Activated CD8-positive, alpha-beta T cell treated with anti-CD3 and anti-CD28 coated beads for 36 hours (primary cell): ENCODE measurements around the gene TMPRSS13. TPM values are rescaled to one million over a fixed set of nuclear protein-coding genes. Genes with fewer than 3 reads are reported as not detected.

Source experiments
- ATAC-seq: fragments of 200-7000 bp; cut with Tn5 transposase; one replicate; pipeline ENCODE4 v1.10.0; 2021; ENCODE audit warnings: mild to moderate bottlenecking, moderate library complexity
- CTCF ChIA-PET: fragments of 350-600 bp; sonication (Branson Sonifier 250); formaldehyde crosslinking; loops from one replicate; lab custom pipeline; 2021; ENCODE audit warnings: antibody characterized with exemption; lab: Charles Lee
- POLR2A ChIA-PET: fragments of 350-600 bp; sonication (Branson Sonifier 250); formaldehyde crosslinking; loops from one replicate; lab custom pipeline; 2021; ENCODE audit warnings: antibody characterized with exemption; lab: Charles Lee
- DNase-seq: peaks from one replicate; pipeline ENCODE4 v3.0.0-alpha.2; 2020
- H3K27ac Mint-ChIP-seq: one replicate; pipeline ENCODE4 v1.8.0; 2021; ENCODE audit warnings: mild to moderate bottlenecking, mixed read lengths
- H3K27me3 Mint-ChIP-seq: one replicate; pipeline ENCODE4 v1.8.0; 2021; ENCODE audit warnings: mixed read lengths
- H3K36me3 Mint-ChIP-seq: one replicate; pipeline ENCODE4 v1.8.0; 2021; ENCODE audit warnings: low read depth, mixed read lengths
- H3K4me1 Mint-ChIP-seq: one replicate; pipeline ENCODE4 v1.8.0; 2021; ENCODE audit warnings: low read depth, mixed read lengths
- H3K4me3 Mint-ChIP-seq: one replicate; pipeline ENCODE4 v1.8.0; 2021; ENCODE audit warnings: mild to moderate bottlenecking, moderate library complexity, mixed read lengths
- H3K9me3 Mint-ChIP-seq: one replicate; pipeline ENCODE4 v1.8.0; 2021; ENCODE audit warnings: mixed read lengths
- CTCF ChIP-seq: fragments of 200-600 bp; IDR thresholded peaks from one replicate; pipeline ENCODE4 v1.8.0; 2022; ENCODE audit warnings: antibody characterized with exemption, mild to moderate bottlenecking
- intact Hi-C: fragments of 100-400 bp; cut with micrococcal nuclease; formaldehyde crosslinking; loops from one replicate; pipeline ENCODE4 v1.10.0; 2022
- total RNA-seq, 2 experiments: library from RNA; stranded (reverse); gene quantifications; one replicate each; pipeline ENCODE4 v1.2.3, GENCODE V29; 2021

TMPRSS13 gene
- total RNA-seq, 2 experiments from 2014 or later = 3.5 to 4.7 TPM

DNA sequence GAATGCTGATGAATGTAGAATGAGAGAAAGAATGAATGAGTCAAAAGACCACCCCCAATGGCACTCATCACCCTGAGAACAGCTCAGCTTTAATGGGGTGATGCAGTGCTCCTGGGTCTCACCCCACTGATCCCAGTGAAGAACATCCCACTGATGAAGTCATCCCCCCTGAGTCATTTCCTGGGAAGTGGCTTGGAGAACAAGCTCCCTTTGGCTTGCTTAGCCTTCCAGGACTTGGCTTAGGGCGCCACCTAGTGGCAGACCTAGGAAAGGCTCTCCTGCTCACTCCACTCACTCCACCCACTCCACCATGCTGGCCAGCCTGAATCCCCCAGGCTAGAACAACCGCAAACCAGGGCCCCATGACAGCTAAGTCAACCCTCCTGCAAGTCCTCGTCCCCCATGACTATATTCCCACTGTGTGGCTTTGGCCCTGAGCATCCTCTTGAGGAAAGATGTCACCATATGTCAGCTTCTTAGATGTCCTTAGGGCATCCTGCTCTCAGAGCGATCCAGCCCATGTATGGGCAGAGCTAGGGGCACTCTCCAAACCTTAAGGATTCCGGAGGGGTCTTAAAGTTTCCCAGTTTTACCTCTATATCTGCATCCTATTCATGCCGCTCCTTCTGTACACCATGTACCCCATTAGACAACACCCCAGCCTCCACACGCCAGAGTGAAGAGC is 17.8 kb upstream of the TMPRSS13 start:
- POLR2A ChIA-PET = interaction anchor here (0.5 to 2.4 kb wide), 18 partner anchors 8 to 486 kb away, joined by 3 to 15 read pairs (median 4); partner anchors contain the start of gene IL10RA
- H3K27me3 Mint-ChIP-seq = no peaks in the 10 kb centered on the region
- DNase-seq = peak; percentile 91
- ATAC-seq = peak; percentile 50
- no peaks in the 10 kb centered on the region for H3K36me3 Mint-ChIP-seq
- peak; percentile 95 for TF ChIP-seq CTCF
- no peak overlapping the region for H3K4me3 Mint-ChIP-seq
- intact Hi-C loops = loop anchor here (1.0 kb wide), 1 partner anchor 103 kb away; no protein-coding TSS in a partner anchor
- CTCF ChIA-PET = interaction anchor here (0.6 to 11.3 kb wide), 61 partner anchors 9 to 521 kb away, joined by 3 to 386 read pairs (median 5); partner anchors contain the start of genes FXYD2, FXYD6, IL10RA and TMPRSS13
- H3K27ac Mint-ChIP-seq = peak overlapping the region; percentile 41
- peaks cover 1% of the 10 kb centered on the region for H3K9me3 Mint-ChIP-seq
- H3K4me1 Mint-ChIP-seq = peaks cover 79% of the 10 kb centered on the region

DNA sequence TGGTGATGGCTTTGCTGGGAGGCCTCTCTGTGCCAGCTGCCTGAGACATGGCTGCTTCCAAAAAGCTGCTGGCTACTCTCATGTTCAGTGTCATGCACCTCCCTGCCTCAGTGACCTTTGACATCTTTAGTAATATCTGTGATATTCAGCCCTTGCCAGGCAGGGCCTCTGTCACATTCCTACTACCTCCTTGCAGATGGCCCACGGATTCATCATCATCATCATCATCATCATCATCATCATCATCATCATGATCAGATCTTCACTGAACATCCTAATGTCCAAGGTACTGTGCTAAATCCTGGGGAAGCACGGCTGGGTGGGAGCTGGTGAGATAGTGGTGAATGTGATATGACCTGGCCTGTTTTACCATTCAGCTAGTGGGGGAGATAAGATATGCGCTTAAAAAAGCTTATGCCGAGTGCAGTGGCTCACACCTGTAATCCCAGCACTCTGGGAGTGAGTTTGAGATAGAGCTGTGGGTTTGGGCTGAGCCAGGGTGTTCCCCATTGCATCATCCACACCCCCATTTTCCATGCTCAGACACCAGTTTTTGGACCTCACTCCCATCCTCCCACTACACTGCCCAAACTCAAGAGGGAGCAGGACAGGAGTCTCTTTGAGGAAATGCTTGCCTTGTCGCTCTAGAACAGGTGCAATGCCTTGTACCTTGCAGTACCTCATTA is 17.1 kb upstream of the TMPRSS13 start:
- TF ChIP-seq CTCF = no peak

DNA sequence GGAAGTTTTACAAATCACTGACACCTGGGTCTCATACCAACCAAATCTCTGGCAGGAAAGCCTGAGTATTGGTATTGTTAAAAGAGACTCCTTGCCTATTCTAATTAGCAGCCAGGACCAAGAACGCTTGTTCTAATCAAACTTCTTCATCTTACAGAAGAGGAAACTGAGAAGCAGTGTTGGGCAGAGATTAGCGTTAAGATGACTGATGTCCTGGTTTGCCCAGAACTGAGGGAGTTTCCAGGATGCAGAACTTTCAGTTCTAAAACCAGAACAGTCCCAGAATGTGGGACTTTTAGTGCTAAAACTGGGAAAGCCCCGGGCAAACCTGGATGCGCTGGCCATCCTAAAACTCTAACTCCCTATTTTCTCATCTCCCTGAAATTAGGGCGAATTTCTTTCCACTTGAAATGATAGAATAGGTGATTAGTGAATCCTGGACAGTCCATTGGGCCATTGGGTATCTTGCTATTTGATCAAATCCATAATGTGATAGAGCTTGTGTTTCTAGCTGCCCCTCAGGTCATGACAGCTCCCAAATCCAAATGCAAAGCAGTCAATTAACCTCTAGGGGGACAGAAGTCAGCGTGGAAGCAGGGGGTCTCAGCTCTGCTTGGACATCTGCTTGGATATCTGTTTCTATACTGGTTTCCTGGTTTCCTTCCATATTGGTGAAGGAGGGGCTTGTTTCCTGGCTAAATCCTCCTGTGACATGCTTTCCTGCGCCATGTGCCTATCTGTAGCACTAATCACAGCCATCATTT is 16.0 kb upstream of the TMPRSS13 start:
- ChIA-PET CTCF (interaction anchor here (0.7 to 11.3 kb wide), 13 partner anchors 12 to 215 kb away, joined by 3 to 386 read pairs (median 25); partner anchors contain the start of genes FXYD2, FXYD6, IL10RA and TMPRSS13), POLR2A (interaction anchor here (0.7 to 1.5 kb wide), 3 partner anchors 34 to 121 kb away, joined by 3 read pairs; partner anchors contain the start of gene FXYD2)
- ATAC-seq (no peak), DNase-seq (no peak)
- no peak overlapping the region for H3K4me3 Mint-ChIP-seq
- H3K4me1 Mint-ChIP-seq = peaks cover 62% of the 10 kb centered on the region
- peaks cover 1% of the 10 kb centered on the region for H3K9me3 Mint-ChIP-seq
- peak overlapping the region; percentile 34 for H3K27ac Mint-ChIP-seq
- H3K36me3 Mint-ChIP-seq = no peaks in the 10 kb centered on the region
- intact Hi-C loops = no loop called here
- no peaks in the 10 kb centered on the region for H3K27me3 Mint-ChIP-seq
- TF ChIP-seq CTCF = peak; percentile 46

More for the DNA sequence above, 17.1 kb upstream of the TMPRSS13 start:
- Mint-ChIP-seq H3K36me3 (no peaks in the 10 kb centered on the region), H3K9me3 (peaks cover 1% of the 10 kb centered on the region), H3K4me1 (peaks cover 73% of the 10 kb centered on the region), H3K27me3 (no peaks in the 10 kb centered on the region), H3K4me3 (no peak overlapping the region), H3K27ac (peak overlapping the region; percentile 21)
- ChIA-PET CTCF (interaction anchor here (0.6 to 11.3 kb wide), 58 partner anchors 10 to 520 kb away, joined by 3 to 386 read pairs (median 6); partner anchors contain the start of genes FXYD2, FXYD6, IL10RA and TMPRSS13), POLR2A (interaction anchor here (0.5 to 2.4 kb wide), 18 partner anchors 9 to 486 kb away, joined by 3 to 15 read pairs (median 4); partner anchors contain the start of gene IL10RA)
- no peak for DNase-seq
- peak; percentile 1 for ATAC-seq
- intact Hi-C loops = no loop called here

DNA sequence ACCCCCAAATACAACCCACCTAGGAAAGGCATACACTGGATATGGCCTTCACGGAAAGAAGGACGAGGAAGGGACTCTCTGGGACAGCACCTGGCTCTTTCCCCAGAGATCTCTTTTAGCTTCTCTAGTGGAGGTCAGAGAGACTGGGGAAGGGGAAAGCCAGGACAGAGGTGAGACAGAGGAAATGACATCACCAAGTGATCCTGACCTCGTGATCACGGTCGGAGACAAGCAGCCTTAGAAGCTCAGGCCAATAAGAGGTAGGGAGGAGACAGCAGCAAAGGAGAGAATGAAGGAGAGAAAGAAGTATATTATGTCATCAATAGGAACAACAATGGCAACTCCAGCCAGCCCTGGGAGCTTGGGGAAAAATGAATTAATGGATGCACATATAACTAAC is 15.4 kb upstream of the TMPRSS13 start:
- ATAC-seq = no peak
- peaks cover 56% of the 10 kb centered on the region for H3K4me1 Mint-ChIP-seq

More for the DNA sequence above, 15.4 kb upstream of the TMPRSS13 start:
- intact Hi-C loops = no loop called here
- ChIA-PET CTCF (interaction anchor here (1.5 to 11.3 kb wide), 8 partner anchors 11 to 136 kb away, joined by 4 to 386 read pairs (median 180); partner anchors contain the start of genes FXYD2, IL10RA and TMPRSS13), POLR2A (interaction anchor here (1.3 kb wide), 1 partner anchor 120 kb away, joined by 3 read pairs; the partner anchor contains the start of gene FXYD2)
- H3K27ac Mint-ChIP-seq = peak overlapping the region; percentile 34
- peaks cover 1% of the 10 kb centered on the region for H3K9me3 Mint-ChIP-seq
- no peak for TF ChIP-seq CTCF
- no peaks in the 10 kb centered on the region for H3K36me3 Mint-ChIP-seq
- H3K27me3 Mint-ChIP-seq = no peaks in the 10 kb centered on the region
- DNase-seq = no peak
- no peak overlapping the region for H3K4me3 Mint-ChIP-seq
